D721Med (cell line): ENCODE measurements around the gene KCNMB4.

Experiments used
- DNase-seq: peaks from one replicate; pipeline ENCODE4 v3.0.0; 2011; ENCODE audit warnings: low spot score; ENCODE audit not compliant: insufficient read length
- FAIRE-seq: peaks from 2 replicates; lab custom pipeline; 2011; peaks lifted over from hg19 to GRCh38; lab: Jason Lieb, UNC
- TF ChIP-seq, protein P1 (sequence below): IDR thresholded peaks from 2 replicates; pipeline ENCODE4 v1.5.1; 2012; ENCODE audit warnings: mild to moderate bottlenecking, control low read depth; ENCODE audit not compliant: insufficient read depth; ENCODE audit errors: missing control alignments

KCNMB4 gene

DNA sequence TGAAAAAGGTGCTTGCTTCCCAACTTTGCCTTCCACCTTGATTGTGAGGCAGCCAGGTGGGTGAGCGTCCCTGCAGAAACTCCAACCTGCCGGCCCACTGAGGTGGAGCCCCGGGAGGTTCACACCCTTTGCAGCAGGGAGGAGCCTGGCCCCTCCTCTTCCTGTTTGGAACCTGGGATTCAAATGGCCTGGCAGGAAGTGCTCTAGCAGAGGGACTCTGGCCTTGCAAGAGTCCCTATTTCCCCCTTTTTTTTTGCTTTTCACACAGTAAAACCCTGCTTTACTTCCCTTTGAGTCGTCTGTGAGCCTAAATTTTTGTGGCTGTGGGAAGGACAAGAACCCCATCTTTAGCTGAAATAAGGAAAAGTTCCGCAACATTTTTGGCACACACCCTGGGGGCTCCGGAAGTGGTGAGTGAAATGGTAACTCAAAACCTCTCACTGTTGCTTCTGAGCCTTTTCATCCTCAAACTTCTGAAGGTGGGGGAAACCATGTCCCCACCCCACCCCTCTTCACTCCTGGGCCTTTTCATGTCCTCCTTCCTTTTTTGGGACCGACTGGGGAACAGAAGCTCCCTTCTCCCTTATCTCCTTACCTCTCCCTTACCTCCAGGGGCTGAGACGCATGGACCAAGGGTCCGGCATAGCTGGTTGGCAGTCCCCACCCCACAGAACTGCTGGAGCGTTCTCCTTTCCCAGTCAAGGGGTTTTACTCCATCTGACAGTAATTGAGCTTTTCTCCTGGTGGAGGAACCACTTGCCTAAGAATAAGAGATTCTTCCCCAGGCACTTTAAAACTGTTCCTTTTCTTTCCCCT is 102.0 kb downstream of the KCNMB4 start:
- no peak for DNase-seq
- no peak for FAIRE-seq
- TF ChIP-seq, protein P1, sequence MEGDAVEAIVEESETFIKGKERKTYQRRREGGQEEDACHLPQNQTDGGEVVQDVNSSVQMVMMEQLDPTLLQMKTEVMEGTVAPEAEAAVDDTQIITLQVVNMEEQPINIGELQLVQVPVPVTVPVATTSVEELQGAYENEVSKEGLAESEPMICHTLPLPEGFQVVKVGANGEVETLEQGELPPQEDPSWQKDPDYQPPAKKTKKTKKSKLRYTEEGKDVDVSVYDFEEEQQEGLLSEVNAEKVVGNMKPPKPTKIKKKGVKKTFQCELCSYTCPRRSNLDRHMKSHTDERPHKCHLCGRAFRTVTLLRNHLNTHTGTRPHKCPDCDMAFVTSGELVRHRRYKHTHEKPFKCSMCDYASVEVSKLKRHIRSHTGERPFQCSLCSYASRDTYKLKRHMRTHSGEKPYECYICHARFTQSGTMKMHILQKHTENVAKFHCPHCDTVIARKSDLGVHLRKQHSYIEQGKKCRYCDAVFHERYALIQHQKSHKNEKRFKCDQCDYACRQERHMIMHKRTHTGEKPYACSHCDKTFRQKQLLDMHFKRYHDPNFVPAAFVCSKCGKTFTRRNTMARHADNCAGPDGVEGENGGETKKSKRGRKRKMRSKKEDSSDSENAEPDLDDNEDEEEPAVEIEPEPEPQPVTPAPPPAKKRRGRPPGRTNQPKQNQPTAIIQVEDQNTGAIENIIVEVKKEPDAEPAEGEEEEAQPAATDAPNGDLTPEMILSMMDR: no peak

DNA sequence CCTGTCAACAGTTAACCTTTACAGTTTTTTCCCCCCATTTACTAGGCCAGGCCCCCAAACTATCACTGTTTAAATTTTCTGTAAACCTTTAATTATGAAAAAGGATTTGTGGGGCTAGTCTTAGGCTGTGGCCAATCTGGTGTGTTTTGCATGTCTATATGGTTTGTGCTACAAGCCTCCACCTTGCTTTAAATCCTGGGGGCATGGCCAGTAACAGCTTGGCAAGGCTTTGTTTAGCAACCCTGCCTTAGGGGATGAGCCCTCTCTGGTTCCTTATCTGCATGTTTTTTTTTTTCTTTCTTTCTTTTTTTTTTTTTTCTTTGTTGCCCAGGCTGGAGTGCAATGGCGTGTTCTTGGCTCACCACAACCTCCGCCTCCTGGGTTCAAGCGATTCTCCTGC is 102.7 kb downstream of the KCNMB4 start:
- FAIRE-seq: no peak
- TF ChIP-seq, protein P1: no peak
- DNase-seq: no peak

DNA sequence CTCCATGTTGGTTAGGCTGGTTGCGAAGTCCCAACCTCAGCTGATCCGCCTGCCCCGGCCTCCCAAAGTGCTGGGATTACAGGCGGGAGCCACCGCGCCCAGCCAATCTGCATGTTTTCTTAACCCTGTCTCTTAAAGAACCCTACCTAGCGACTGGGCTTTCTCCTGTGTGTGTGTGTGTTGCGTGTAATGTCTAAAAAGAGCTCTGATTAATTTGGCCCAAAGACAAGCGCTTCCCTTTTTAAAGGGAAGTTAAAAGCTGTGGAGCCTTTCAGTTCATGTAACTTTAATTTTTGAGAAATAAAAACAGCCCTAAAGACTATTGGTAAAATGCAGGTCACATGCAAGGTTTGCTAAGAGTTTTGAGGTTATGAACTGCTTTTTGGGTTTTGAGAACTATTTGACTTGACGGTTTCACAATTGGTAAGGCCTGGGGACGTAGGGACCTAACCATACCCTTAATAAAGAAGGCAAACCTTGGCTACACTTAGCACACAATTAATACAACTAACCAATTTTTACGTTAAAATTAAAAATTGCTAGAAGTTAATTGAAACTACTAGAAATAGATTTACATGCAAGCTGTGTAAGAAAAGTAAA is 103.2 kb downstream of the KCNMB4 start:
- FAIRE-seq: no peak
- TF ChIP-seq, protein P1: no peak
- DNase-seq: no peak

DNA sequence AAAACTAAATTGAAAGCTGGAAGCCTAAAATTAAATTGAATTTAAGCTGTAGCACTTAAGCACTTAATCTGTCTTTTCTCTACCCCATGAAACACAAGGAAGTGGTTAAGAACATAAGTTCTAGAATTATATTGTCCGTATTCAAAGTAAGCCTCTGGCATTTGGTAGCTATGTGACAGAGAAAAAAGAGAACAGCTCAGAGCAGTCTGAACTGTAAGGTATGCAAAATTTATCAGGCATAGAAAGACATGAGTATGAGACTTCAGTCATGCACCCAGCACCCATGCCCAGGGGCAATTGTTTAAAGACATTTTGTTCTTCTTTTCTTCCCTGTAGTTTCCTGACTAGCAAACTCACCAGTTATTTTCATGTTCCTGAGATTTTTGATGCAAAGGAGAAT is 116.7 kb downstream of the KCNMB4 start:
- TF ChIP-seq, protein P1: no peak
- DNase-seq: no peak
- no peak for FAIRE-seq
